T-helper 2 cell treated with Interferon-gamma antibody and Interleukin-4, amounts not matched to agents 5 μg/mL and 100 μg/mL, for 36 hours (primary cell): ENCODE data around the gene FOXC2.

Experiments used
- DNase-seq: peaks from one replicate; pipeline ENCODE4 v3.0.0; 2021; ENCODE audit warnings: low spot score
- H3K27ac Mint-ChIP-seq: one replicate; pipeline ENCODE4 v1.8.0; 2021; ENCODE audit warnings: mild to moderate bottlenecking, mixed read lengths
- H3K27me3 Mint-ChIP-seq: one replicate; pipeline ENCODE4 v1.8.0; 2021; ENCODE audit warnings: low read depth, mixed read lengths
- H3K36me3 Mint-ChIP-seq: one replicate; pipeline ENCODE4 v1.8.0; 2021; ENCODE audit warnings: low read depth, mixed read lengths
- H3K4me1 Mint-ChIP-seq: one replicate; pipeline ENCODE4 v1.8.0; 2021; ENCODE audit warnings: low read depth, mixed read lengths
- H3K4me3 Mint-ChIP-seq: one replicate; pipeline ENCODE4 v1.8.0; 2022; ENCODE audit warnings: mild to moderate bottlenecking, moderate library complexity, mixed read lengths
- H3K9me3 Mint-ChIP-seq: one replicate; pipeline ENCODE4 v1.8.0; 2021; ENCODE audit warnings: mixed read lengths

FOXC2 gene

GRCh38 chr16:86540894-86541293 is 25.7 kb upstream of the FOXC2 start:
- H3K4me3 Mint-ChIP-seq, result no peak overlapping the region
- H3K36me3 Mint-ChIP-seq, result peaks cover 25% of the 10 kb centered on the region
- no peak overlapping the region for H3K27ac Mint-ChIP-seq
- H3K4me1 Mint-ChIP-seq, result no peaks in the 10 kb centered on the region
- DNase-seq, result no peak
- H3K9me3 Mint-ChIP-seq, result no peaks in the 10 kb centered on the region
- no peaks in the 10 kb centered on the region for H3K27me3 Mint-ChIP-seq

- H3K36me3 Mint-ChIP-seq, result peaks cover 28% of the 10 kb centered on the region
- no peak for DNase-seq
- H3K27ac Mint-ChIP-seq, result no peak overlapping the region
- no peaks in the 10 kb centered on the region for H3K9me3 Mint-ChIP-seq
- no peak overlapping the region for H3K4me3 Mint-ChIP-seq
- H3K4me1 Mint-ChIP-seq, result no peaks in the 10 kb centered on the region
- H3K27me3 Mint-ChIP-seq, result no peaks in the 10 kb centered on the region
Measured at GRCh38 chr16:86541560-86541959, 25.1 kb upstream of the FOXC2 start.

GRCh38 chr16:86542756-86543750 is 23.6 kb upstream of the FOXC2 start:
- H3K27me3 Mint-ChIP-seq, result no peaks in the 10 kb centered on the region
- DNase-seq, result no peak
- H3K4me3 Mint-ChIP-seq, result no peak overlapping the region
- no peak overlapping the region for H3K27ac Mint-ChIP-seq
- H3K36me3 Mint-ChIP-seq, result peaks cover 31% of the 10 kb centered on the region
- no peaks in the 10 kb centered on the region for H3K4me1 Mint-ChIP-seq
- H3K9me3 Mint-ChIP-seq, result no peaks in the 10 kb centered on the region

DNA sequence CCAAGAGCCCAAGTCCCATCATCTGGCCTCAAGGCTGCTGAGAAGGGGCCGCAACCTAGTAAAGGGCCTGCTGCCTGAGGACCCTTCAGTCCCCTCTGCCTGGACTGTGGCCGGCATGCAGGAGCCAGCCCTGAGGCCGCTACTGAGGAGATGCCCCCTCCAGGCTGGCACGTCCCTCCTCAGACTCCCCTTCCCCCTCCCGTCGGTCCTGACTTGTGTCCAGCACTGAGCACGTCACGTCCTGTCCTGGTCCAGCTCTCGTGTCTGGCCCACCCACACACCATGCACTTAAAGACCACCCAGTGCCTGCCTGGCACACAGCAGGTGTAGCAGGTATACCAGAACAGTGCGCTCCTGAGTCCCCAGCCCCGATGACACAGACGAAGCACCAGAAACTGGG is 21.1 kb upstream of the FOXC2 start:
- Mint-ChIP-seq H3K4me1 (peaks cover 11% of the 10 kb centered on the region), H3K36me3 (peaks cover 29% of the 10 kb centered on the region), H3K9me3 (no peaks in the 10 kb centered on the region), H3K27me3 (no peaks in the 10 kb centered on the region), H3K27ac (no peak overlapping the region), H3K4me3 (no peak overlapping the region)
- no peak for DNase-seq

DNA sequence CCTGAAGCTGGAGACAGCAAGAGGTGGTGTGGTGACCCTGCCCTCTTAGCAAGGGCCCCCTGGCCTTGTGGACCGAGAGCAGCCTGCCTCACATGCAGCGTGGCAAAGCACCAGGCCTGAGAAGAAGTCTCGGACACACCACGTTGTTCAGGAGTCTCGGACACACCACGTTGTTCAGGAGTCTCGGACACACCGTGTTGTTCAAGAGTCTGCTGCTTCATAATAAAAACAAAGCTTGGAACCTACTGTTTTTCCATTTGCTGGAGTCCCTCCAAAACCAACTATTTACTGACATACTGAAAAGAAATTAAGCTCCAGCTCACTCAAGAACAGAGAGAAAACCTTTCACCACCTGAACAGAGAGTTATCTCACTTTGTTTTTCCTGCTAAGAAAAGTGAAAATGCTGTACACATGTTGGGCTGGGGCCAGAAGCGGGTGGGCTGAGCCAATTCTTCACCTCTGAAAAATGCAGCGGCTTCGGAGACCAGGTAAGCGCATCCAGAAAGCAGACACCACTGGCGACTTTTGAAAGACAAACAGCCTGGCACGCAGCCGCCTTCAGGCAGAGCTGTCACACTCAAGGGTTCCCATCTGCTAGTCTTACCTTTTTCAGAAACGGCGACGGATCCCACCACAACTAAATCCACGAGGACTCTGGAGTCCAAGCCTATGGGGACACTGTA is 20.5 kb upstream of the FOXC2 start:
- Mint-ChIP-seq H3K4me3 (no peak overlapping the region), H3K4me1 (peaks cover 15% of the 10 kb centered on the region), H3K27ac (no peak overlapping the region), H3K36me3 (peaks cover 23% of the 10 kb centered on the region), H3K9me3 (no peaks in the 10 kb centered on the region), H3K27me3 (no peaks in the 10 kb centered on the region)
- DNase-seq, result no peak

GRCh38 chr16:86546638-86547013 is 20.0 kb upstream of the FOXC2 start:
- H3K9me3 Mint-ChIP-seq, result no peaks in the 10 kb centered on the region
- no peak overlapping the region for H3K4me3 Mint-ChIP-seq
- no peak overlapping the region for H3K27ac Mint-ChIP-seq
- peaks cover 27% of the 10 kb centered on the region for H3K36me3 Mint-ChIP-seq
- no peaks in the 10 kb centered on the region for H3K27me3 Mint-ChIP-seq
- peaks cover 17% of the 10 kb centered on the region for H3K4me1 Mint-ChIP-seq
- no peak for DNase-seq

GRCh38 chr16:86547286-86547685 is 19.3 kb upstream of the FOXC2 start:
- DNase-seq, result no peak
- no peaks in the 10 kb centered on the region for H3K27me3 Mint-ChIP-seq
- H3K36me3 Mint-ChIP-seq, result peaks cover 29% of the 10 kb centered on the region
- H3K4me1 Mint-ChIP-seq, result peaks cover 17% of the 10 kb centered on the region
- no peak overlapping the region for H3K27ac Mint-ChIP-seq
- no peak overlapping the region for H3K4me3 Mint-ChIP-seq
- no peaks in the 10 kb centered on the region for H3K9me3 Mint-ChIP-seq

DNA sequence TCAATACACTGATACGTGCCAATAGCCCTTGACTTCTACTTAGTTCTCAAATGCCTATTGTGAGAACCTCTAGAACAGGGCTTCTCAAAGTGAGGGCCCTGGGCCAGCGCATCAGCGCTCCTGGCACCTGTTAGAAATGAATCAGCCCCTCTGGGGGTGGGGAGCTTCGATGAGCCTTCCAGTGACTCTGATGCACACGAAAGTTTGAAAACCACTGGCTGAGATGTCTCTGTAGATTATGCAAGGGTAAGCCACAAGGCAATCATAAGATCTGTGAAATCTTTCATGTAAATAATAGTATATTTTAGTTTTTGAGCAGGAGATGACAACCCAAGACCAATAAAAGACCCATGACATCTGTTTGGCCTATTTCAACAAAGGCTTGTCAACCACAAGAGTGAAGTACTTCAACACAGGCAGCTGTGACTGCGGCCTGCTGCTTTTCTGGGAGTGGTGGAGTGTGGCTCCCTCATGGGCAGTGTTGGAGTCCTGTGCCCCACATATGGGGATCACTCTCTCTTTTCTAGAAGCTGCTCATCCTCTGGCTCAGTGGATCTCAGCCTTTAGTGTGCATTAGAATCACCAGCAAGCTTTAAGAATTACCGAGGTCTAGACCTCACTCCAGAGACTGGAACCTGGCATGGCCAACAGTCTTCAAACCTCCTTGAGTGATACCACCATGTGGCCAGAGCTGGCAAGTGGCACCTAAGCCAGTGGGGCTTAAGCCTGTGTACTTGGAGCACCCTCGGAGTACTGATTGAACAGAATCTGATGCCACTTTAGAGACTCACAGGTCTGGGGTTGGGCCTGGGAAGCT is 17.3 kb upstream of the FOXC2 start:
- H3K27me3 Mint-ChIP-seq, result no peaks in the 10 kb centered on the region

DNA sequence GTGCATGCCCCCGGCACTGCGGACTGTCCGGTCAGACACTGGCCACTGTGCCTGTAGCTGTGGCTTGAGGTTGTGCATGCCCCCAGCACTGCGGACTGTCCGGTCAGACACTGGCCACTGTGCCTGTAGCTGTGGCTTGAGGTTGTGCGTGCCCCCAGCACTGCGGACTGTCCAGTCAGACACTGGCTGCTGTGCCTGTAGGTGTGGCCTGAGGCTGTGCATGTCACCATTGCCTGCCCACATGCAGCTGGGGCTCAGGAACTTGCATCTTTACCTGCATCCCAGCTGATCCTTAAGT is 16.8 kb upstream of the FOXC2 start:
- Mint-ChIP-seq H3K9me3 (no peaks in the 10 kb centered on the region), H3K27ac (no peak overlapping the region), H3K4me3 (no peak overlapping the region), H3K4me1 (peaks cover 25% of the 10 kb centered on the region), H3K27me3 (no peaks in the 10 kb centered on the region), H3K36me3 (peaks cover 33% of the 10 kb centered on the region)
- DNase-seq, result no peak

More for the DNA sequence above, 17.3 kb upstream of the FOXC2 start:
- no peak overlapping the region for H3K4me3 Mint-ChIP-seq
- H3K36me3 Mint-ChIP-seq, result peaks cover 36% of the 10 kb centered on the region
- H3K27ac Mint-ChIP-seq, result peak overlapping the region; percentile 55
- DNase-seq, result peak; percentile 75
- no peaks in the 10 kb centered on the region for H3K9me3 Mint-ChIP-seq
- peaks cover 25% of the 10 kb centered on the region for H3K4me1 Mint-ChIP-seq

DNA sequence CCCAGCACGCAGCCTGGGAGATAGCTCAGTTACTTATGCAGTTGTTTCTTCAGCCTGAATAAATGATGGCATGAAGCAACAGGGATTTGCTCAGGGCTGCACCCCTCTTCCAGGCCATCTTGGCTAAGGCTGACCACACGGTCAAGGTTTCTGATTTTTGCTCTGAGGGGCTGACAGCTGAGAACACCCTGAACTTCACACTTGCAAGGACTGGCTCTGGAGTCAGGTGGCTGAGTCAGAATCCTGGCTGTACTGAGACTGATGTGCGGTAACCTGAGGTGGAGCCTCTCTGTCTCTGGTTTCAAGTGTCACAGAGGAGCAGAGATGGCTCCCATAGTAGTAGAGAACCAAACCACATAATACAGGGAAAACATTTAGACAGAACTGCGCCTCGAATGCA is 16.3 kb upstream of the FOXC2 start:
- Mint-ChIP-seq H3K27me3 (no peaks in the 10 kb centered on the region), H3K36me3 (peaks cover 30% of the 10 kb centered on the region), H3K4me3 (no peak overlapping the region), H3K27ac (no peak overlapping the region), H3K9me3 (no peaks in the 10 kb centered on the region), H3K4me1 (peaks cover 28% of the 10 kb centered on the region)
- no peak for DNase-seq

DNA sequence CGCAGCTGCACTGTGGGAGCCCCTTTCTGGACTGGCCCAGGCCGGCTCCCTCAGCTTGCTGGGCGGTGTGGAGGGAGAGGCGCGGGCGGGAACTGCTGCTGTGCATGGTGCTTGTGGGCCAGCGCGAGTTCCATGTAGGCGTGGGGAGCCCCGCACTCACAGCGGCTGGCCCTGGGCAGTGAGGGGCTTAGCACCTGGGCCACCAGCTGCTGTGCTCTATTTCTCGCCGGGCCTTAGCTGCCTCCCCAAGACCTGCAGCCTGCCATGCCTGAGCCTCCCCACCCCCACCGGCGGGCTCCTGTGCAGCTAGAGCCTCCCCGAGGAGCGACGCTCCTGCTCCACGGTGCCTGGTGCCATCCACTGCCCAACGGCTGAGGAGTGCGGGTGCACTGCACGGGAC is 13.3 kb upstream of the FOXC2 start:
- no peak overlapping the region for H3K27ac Mint-ChIP-seq
- H3K4me1 Mint-ChIP-seq, result peaks cover 39% of the 10 kb centered on the region
- no peaks in the 10 kb centered on the region for H3K9me3 Mint-ChIP-seq
- DNase-seq, result no peak
- peaks cover 4% of the 10 kb centered on the region for H3K27me3 Mint-ChIP-seq
- peaks cover 18% of the 10 kb centered on the region for H3K36me3 Mint-ChIP-seq
- H3K4me3 Mint-ChIP-seq, result peak overlapping the region; percentile 90

DNA sequence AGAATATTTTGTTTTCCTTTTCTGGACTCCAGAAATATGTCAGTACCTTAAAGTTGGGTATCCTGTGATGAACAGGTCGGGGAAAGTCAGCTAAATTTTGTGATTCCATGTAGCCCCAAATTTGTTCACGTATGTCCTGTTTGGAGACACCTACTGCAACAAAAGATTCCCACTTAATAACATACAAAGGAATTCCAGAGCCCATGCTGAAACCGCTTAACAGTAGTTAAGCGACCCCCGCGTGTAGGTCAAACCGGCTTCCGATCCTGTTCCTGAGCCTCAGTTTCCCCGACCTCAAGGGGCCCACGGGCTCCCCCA is 12.1 kb upstream of the FOXC2 start:
- Mint-ChIP-seq H3K4me1 (peaks cover 31% of the 10 kb centered on the region), H3K36me3 (peaks cover 17% of the 10 kb centered on the region), H3K9me3 (no peaks in the 10 kb centered on the region), H3K4me3 (peak overlapping the region; percentile 90), H3K27me3 (peaks cover 4% of the 10 kb centered on the region), H3K27ac (peak overlapping the region; percentile 95)
- no peak for DNase-seq

GRCh38 chr16:86554917-86555703 is 11.5 kb upstream of the FOXC2 start, which contains the start of gene MTHFSD:
Gene MTHFSD (minus strand): TSS chr16:86555235. CDS start chr16:86555184, 51 bp downstream.
- Mint-ChIP-seq H3K4me1 (peaks cover 31% of the 10 kb centered on the region), H3K27me3 (peaks cover 4% of the 10 kb centered on the region), H3K36me3 (peaks cover 17% of the 10 kb centered on the region), H3K4me3 (peak within 1 kb of the TSS; percentile 90), H3K27ac (peak within 1 kb of the TSS; percentile 95), H3K9me3 (no peaks in the 10 kb centered on the region)
- peak; percentile 95 for DNase-seq
